ENCODE results near the gene HNRNPUL2. TPM values are rescaled to one million over a fixed set of nuclear protein-coding genes. Genes with fewer than 3 reads are reported as not detected.
A peak's percentile ranks its signal among the peaks of the same experiment; 100 is the strongest.

The HNRNPUL2 gene
- total RNA-seq, 1 donor from 2014 or later = 58.6 TPM

DNA sequence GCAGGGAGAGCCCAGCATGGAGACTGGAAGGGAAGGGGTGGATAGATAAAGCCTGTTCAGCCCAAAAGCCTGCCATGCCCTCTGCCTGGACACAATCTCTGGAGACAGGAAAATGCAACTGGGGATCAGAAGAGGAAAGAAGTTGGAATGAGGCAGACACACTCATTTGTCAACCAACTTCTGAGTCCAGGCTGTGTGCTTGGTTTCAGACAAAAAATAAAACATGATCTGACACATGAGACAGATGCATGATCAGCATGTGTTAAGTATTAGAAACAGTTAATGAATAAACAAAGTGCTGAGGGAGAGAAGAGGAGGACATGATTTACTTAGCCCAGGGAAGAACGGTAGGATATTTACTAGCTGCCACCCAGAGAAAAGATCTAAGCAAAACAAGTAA lies 38.8 kb downstream of the HNRNPUL2 start:
- H3K4me1 Mint-ChIP-seq (ENCODE audit: low read depth, unreplicated experiment) = peaks cover 15% of the 10 kb centered on the region
- H3K9me3 Mint-ChIP-seq (ENCODE audit: unreplicated experiment) = peaks cover 12% of the 10 kb centered on the region
- DNase-seq = no peak
- TF ChIP-seq, protein P1, sequence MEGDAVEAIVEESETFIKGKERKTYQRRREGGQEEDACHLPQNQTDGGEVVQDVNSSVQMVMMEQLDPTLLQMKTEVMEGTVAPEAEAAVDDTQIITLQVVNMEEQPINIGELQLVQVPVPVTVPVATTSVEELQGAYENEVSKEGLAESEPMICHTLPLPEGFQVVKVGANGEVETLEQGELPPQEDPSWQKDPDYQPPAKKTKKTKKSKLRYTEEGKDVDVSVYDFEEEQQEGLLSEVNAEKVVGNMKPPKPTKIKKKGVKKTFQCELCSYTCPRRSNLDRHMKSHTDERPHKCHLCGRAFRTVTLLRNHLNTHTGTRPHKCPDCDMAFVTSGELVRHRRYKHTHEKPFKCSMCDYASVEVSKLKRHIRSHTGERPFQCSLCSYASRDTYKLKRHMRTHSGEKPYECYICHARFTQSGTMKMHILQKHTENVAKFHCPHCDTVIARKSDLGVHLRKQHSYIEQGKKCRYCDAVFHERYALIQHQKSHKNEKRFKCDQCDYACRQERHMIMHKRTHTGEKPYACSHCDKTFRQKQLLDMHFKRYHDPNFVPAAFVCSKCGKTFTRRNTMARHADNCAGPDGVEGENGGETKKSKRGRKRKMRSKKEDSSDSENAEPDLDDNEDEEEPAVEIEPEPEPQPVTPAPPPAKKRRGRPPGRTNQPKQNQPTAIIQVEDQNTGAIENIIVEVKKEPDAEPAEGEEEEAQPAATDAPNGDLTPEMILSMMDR (IDR thresholded peaks at IDR 0.05; ENCODE audit: partially characterized antibody, unreplicated experiment) = no peak
- H3K36me3 Mint-ChIP-seq (ENCODE audit: unreplicated experiment) = peaks cover 4% of the 10 kb centered on the region
- H3K4me3 Mint-ChIP-seq (ENCODE audit: unreplicated experiment) = peak overlapping the region; percentile 22
- H3K27ac Mint-ChIP-seq (ENCODE audit: unreplicated experiment) = no peak overlapping the region
- peaks cover 4% of the 10 kb centered on the region for H3K27me3 Mint-ChIP-seq (ENCODE audit: unreplicated experiment)

DNA sequence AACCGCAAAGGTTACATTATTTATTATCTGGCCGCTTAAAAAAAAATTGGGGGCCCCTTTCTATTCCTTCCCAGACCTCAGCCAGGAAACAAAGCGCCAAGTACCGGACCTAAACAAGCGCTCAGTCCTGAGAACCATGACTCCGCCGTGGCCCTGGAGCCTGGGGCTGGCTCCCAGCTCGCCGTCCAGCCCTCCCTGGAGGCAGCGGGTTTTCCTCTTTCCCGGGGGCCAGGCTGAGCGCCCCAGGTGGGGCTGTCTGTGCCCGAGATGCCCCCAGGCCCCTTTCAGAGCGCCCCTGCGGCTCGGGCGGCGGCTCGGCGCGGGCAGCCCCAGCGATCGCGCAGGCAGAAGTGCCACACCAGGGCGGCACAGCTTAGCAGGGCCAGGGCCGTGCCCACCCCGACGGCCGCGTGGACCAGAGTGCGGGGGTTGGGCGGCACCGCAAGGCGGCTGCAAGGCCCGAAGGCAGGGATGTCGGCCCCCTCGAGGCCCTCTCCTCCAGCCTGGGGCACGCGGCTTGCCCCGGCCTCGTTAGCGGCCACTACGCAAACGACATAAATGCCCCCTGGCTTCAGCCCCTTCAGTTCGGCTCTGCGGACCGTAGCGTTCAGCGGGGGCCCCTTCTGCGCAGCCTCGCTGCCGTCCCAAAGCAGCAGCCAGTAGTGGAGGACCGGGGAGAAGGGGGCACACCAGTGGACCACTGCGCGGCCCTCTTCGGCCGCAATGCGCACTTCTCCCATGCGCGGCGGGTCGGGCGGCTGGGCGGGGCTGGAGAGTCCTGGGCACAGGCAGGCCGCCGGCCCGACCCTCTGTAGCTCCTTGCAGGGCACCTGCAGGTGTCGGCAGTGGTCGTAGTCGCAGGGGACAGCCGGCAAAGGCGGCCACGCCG lies 39.5 kb downstream of the HNRNPUL2 start:
- peaks cover 4% of the 10 kb centered on the region for H3K27me3 Mint-ChIP-seq (ENCODE audit: unreplicated experiment)
- peak; percentile 57 for DNase-seq
- peaks cover 10% of the 10 kb centered on the region for H3K9me3 Mint-ChIP-seq (ENCODE audit: unreplicated experiment)
- TF ChIP-seq, protein P1 (IDR thresholded peaks at IDR 0.05; ENCODE audit: partially characterized antibody, unreplicated experiment) = no peak
- peaks cover 12% of the 10 kb centered on the region for H3K4me1 Mint-ChIP-seq (ENCODE audit: low read depth, unreplicated experiment)
- H3K4me3 Mint-ChIP-seq (ENCODE audit: unreplicated experiment) = no peak overlapping the region
- H3K27ac Mint-ChIP-seq (ENCODE audit: unreplicated experiment) = no peak overlapping the region
- peaks cover 4% of the 10 kb centered on the region for H3K36me3 Mint-ChIP-seq (ENCODE audit: unreplicated experiment)

DNA sequence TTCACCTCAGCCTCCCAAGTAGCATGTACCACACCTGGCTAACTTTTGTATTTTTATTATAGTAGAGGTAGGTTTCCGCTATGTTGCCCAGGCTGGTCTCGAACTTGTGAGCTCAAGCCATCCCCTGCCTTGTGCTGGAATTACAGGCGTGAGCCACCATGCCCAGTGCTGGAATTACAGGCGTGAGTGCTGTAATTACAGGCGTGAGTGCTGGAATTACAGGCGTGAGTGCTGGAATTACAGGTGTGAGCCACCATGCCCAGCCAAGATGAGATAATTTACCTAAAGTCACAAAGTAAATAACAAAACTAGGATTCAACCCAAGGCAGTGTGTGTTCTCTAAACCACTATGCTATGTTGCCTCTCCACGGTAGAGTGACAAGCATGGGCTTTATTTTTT lies 44.7 kb downstream of the HNRNPUL2 start:
- peaks cover 6% of the 10 kb centered on the region for H3K36me3 Mint-ChIP-seq (ENCODE audit: unreplicated experiment)

DNA sequence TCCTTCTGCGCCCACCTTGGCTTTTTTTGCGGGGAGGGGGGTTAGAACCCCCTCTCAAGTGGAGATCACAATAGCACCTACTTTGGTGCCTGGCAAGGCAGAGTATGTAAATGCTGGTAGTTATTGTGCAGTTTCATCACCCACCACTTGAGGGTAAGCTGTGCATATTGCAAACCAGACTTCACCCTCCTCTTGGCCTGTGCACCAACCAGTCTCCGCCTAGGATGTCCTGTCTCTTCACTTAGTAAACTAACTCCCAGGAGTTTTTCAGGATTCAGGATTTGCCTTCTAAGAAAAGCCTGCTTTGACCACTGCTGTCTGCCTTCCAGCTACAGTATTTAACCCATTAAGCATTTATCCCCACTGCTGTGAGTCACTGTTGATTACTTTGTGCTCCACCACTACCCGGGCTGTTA lies 46.4 kb downstream of the HNRNPUL2 start:
- H3K27ac Mint-ChIP-seq (ENCODE audit: unreplicated experiment) = peak overlapping the region; percentile 59
- DNase-seq = no peak
- TF ChIP-seq, protein P1 (IDR thresholded peaks at IDR 0.05; ENCODE audit: partially characterized antibody, unreplicated experiment) = peak; percentile 65
- H3K4me3 Mint-ChIP-seq (ENCODE audit: unreplicated experiment) = peak overlapping the region; percentile 76
- H3K4me1 Mint-ChIP-seq (ENCODE audit: low read depth, unreplicated experiment) = peaks cover 20% of the 10 kb centered on the region
- H3K27me3 Mint-ChIP-seq (ENCODE audit: unreplicated experiment) = peaks cover 2% of the 10 kb centered on the region
- peaks cover 6% of the 10 kb centered on the region for H3K36me3 Mint-ChIP-seq (ENCODE audit: unreplicated experiment)
- peaks cover 5% of the 10 kb centered on the region for H3K9me3 Mint-ChIP-seq (ENCODE audit: unreplicated experiment)

More for the DNA sequence above, 44.7 kb downstream of the HNRNPUL2 start:
- H3K4me1 Mint-ChIP-seq (ENCODE audit: low read depth, unreplicated experiment) = peaks cover 17% of the 10 kb centered on the region
- TF ChIP-seq, protein P1 (IDR thresholded peaks at IDR 0.05; ENCODE audit: partially characterized antibody, unreplicated experiment) = no peak
- no peak overlapping the region for H3K27ac Mint-ChIP-seq (ENCODE audit: unreplicated experiment)
- peaks cover 8% of the 10 kb centered on the region for H3K9me3 Mint-ChIP-seq (ENCODE audit: unreplicated experiment)
- no peak for DNase-seq
- H3K27me3 Mint-ChIP-seq (ENCODE audit: unreplicated experiment) = no peaks in the 10 kb centered on the region
- no peak overlapping the region for H3K4me3 Mint-ChIP-seq (ENCODE audit: unreplicated experiment)

Data from glutamatergic neuron (in vitro differentiated cells).